H1 (cell line): ENCODE data around the gene FBXO44. TPM values are rescaled to one million over a fixed set of nuclear protein-coding genes. Genes with fewer than 3 reads are reported as not detected.

Experiments
- BCL11A ChIP-seq, 2 experiments: IDR thresholded peaks; one replicate each; pipeline ENCODE4 v1.6.1; 2011; ENCODE audit warnings: low read depth in 2 of 2, low read length in 2 of 2, mild to moderate bottlenecking in 2 of 2
- RFX5 ChIP-seq: IDR thresholded peaks from 2 replicates; pipeline ENCODE4 v1.6.1; 2011; ENCODE audit warnings: low read depth, low read length, improper control_type of control experiment, borderline replicate concordance
- polyA plus RNA-seq, 7 experiments: library from polyadenylated mRNA; depleted of rRNA in 3 of 7; stranded (reverse) in 5 of 7; unstranded in 2 of 7; fragments of >200 nt in 5 of 7; fragments of 200-250 nt in 2 of 7; gene quantifications; 1 replicate in 5 of 7; 2 replicates in 1 of 7; 4 replicates in 1 of 7; pipeline versions ENCODE4 v1.2.1 to v1.2.3, GENCODE V29; 2011 to 2013; ENCODE audit warnings: missing spikeins in 2 of 7, mixed read lengths in 2 of 7
- total RNA-seq: library from RNA; stranded (reverse); fragmentation: NEBNext Ultra II Directional; extraction: Animal tissue kit (Norgen Biotek cat#: 25700); gene quantifications from 2 replicates; pipeline ENCODE4 v1.2.1, GENCODE V29; 2021

The FBXO44 gene
- total and polyA plus RNA-seq, 2 of the 8 experiments (the other 6 are each of a cell fraction or from before 2014, with no cell fraction given): 27.0 to 27.2 TPM

DNA sequence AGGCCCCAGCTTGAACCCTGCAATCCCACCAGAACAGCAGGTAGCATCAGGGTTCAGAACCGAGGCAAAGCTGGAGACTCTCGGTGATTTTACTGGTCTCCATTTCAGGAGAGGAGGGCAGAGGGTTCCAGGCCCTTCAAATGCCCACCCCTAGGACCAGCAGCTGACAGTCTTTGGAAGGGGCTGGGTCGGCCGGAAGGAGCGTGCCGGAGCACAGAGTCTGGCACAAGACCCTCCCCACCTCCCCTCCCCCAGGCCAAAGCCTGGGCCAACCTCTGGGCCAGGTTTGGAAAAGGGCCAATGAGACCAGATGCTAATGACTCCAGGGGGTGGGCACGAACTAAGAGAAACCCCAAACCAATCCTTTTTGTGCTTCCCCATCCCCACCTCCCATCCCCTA, 7.3 kb upstream of the FBXO44 start (continued):
- TF ChIP-seq BCL11A (IDR thresholded peaks at IDR 0.05; ENCODE audit: low read depth in 2 of 2, low read length in 2 of 2): no peak
- TF ChIP-seq RFX5: no peak
